ENCODE data around the gene JPT1.

The JPT1 gene

DNA sequence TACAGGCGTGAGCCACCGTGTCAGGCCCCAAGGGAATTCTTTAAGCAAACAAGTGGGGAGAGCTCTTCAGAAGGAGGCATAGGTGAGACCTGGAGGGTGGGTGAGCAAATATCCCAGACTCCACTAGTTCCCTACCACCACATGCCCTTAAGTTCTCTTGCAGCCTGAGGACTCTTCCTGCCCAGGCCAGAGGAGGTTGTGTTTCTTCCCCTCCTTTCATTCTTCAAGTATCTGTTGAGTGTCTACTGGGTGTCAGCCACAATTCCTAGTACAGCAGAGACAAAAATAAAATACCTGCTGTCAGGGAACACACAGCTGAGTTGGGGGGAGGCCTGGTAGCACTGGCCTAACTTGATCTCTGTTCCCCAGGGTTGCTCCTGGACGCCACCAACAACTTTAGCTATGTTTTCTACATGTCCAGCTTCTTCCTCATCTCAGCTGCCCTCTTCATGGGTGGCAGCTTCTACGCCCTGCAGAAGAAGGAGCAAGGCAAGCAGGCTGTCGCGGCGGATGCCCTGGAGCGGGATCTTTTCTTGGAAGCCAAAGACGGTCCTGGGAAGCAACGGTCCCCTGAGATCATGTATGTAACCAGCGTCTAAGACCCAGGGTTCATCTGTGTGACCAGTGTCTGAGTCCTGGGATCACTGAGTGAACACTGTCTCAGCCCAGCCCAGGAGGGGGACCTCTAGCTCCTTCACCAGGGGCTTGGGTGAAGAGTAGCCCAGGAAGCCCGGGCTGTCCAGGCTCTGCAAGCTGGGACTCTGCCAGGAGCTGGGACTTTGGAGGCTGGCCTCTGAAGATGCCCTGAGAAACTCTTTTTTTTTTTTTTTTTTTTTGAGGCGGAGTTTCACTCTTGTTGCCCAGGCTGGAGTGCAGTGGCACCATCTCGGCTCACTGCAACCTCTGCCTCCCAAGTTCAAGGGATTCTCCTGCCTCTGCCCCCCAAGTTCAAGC, 50.4 kb downstream of the JPT1 start:
- no peak for DNase-seq

- DNase-seq: peak in 1 of 2 donors; percentile 91
These were observed 51.9 kb downstream of the JPT1 start for GRCh38 chr17:75102385-75102821.

GRCh38 chr17:75099881-75100595, 54.3 kb downstream of the JPT1 start:
- DNase-seq: no peak

GRCh38 chr17:75098861-75099260, 55.5 kb downstream of the JPT1 start:
- no peak for DNase-seq

DNA sequence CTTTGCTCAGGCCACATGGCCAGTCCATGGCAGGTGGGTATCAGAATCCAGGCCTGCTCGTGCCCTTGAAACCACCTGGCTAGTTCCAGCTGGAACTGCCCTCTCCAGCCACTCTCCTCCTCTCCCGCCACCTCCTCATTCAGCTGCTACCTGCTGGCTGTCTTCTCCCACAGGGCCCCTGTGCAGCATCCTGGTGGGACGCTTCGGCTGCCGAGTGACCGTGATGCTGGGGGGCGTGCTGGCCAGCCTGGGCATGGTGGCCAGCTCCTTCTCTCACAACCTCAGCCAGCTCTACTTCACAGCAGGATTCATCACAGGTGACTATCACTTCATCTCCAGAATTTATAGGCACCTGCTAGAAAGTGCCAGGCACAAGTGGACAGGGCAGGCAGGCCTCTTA, 56.4 kb downstream of the JPT1 start:
- DNase-seq: no peak

GRCh38 chr17:75096082-75096625, 58.2 kb downstream of the JPT1 start:
- DNase-seq: peak; percentile 72 to 79

GRCh38 chr17:75094871-75095399, 59.4 kb downstream of the JPT1 start:
- no peak for DNase-seq

GRCh38 chr17:75093548-75094158, 60.7 kb downstream of the JPT1 start:
- no peak for DNase-seq

DNA sequence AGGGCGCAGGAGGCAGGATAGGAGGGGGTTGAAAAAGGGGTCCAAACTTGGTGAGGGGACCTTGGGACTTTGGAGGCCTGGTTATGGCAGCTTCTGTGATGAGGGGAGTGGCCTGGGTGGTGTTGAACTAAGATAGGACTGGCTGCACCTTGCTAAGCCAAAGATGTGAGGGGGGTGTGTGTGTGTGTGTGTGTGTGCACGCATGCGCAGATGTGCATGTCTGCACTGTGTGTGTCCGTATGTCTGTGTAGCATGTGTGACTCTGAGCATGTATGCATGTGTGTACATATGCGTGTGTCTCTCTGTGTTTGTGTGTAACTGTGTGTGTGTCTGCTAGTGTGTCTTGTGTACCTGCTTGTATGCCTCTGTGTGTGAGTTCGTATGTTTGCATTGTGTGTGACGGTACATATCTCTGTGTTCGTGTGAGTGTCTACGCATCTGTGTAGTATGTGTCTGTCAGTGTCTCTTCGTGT, 62.4 kb downstream of the JPT1 start:
- no peak for DNase-seq

DNA sequence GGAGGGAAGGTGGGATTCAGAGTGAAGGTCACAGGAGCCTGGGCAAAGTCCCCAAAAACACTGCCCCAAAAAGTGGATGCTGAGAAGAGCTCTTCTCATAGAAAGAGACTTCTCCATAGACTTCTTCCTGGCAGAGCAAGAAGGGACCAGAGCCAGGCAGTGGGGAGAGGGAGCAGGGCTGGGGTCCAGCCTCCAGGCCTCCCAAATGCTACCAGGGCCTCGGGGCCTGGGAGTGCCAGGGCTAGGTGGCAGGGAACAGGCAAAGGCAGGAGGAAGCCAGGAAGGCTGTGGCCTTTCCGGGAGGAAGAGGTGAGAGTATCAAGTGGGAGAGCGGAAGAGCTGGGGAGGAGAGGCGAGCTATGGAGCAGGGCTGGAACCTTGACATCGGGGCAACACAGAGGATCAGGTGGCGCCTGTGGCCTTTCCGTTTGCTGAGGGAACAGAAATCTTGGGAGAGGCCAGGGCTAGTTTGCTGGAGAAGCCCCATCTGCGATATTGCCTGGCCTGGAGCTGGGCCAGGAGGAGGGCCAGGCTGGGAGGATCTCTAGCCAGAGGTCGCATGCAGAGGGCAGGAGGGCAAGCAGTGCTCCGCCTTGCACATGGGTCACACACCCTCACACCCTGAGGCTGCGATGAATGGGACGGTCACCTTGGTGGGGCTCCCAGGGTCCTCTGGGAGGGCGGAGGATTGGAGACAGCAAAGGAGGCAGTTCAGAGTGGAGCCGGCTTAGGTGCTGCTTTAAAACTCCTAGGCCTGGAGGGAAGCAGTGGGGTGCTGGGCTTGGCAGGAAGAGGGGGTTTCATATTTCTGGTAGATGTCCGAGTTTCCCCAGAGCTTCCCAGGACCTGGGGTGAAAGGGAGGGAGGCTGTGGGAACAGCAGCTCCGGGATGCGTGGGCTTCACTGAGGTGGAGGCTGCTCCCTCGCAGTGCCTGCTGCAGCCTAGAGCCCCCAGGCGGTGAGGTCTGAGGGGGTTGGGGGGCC, 63.1 kb downstream of the JPT1 start:
- DNase-seq: no peak

- DNase-seq: no peak
These were observed 65.6 kb downstream of the JPT1 start for GRCh38 chr17:75088465-75089417.

- DNase-seq: peak; percentile 57 to 60
These were observed 66.5 kb downstream of the JPT1 start, which contains the start of gene SLC16A5 for GRCh38 chr17:75087558-75088453. SLC16A5 (plus strand) TSS chr17:75087954; CDS start chr17:75093637, 5,683 bp downstream.

GRCh38 chr17:75087182-75087557, 67.1 kb downstream of the JPT1 start:
- DNase-seq: no peak

DNA sequence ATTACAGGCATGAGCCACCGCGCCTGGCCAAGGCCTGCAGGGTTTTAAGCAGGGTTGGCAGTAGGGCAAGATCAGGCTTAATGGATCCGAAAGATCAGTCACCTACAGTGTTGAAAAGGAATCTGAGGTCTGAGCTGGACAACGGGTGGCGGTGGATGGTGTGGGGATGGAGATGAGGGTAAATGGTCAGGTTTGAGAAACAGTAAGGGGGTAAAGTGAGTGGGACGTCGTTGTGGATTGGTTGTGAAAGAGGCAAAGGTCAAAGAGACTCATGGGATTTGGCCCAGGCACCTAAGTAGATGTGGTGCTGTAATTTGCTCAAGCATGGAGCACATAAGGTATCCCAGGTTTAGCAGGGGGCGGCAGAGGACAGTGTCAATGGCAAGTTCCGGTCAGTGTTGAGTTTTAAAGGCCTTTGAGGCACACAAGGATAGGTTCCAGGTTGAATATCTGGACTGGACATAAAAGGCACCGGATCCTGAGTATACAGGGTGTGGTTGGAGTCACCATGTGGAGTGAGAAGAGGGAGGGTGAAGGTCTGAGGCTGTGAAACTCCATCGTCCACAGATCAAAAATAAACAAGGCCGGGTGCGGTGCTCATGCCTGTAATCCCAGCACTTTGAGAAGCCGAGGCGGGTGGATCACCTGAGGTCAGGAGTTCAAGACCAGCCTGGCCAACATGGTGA, 67.7 kb downstream of the JPT1 start:
- DNase-seq: no peak
